ENCODE results near the gene MINDY4.
A peak's percentile ranks its signal among the peaks of the same experiment; 100 is the strongest.

The MINDY4 gene

DNA sequence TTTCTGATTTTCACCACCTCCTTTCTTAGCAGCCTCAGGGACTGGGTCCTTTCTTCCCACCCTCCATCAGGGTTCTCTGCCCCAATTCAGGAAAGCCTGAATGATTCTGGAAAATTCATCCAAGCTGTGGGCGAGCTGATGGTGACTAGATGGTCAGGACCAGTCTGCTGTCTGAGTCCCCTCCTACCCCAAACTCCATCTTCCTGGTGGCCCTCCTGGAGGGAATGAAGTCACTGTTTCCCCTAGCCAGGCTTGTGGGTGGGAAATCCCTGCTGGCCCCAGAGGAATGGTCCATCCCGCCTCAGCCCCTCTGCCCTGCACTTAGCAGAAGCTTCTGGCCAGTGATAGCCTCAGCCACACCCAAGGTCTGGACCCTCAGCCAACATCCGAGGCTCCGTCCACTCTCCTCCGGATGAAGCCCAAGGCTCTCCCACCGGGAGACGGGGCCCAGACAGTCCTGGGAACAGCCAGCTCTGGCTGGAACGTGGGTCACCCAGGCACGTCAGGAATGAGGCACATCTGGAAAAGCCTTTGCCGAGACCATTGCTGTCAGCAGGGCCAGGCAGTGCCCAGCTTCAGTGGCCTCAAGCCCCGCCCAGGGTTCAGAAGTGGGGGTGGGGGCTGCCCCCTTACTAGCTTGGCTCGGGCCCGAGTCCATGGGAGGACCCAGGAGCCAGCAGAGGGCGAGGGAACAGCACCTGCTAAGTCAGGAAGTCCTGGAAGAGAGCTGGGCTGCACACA lies 136.5 kb downstream of the MINDY4 start:
- H3K27me3 ChIP-seq (ENCODE audit: control insufficient read depth, low read length): no peaks in the 10 kb centered on the region
- no peak overlapping the region for H3K4me2 ChIP-seq (ENCODE audit: low read length)
- no peak overlapping the region for H3K27ac ChIP-seq (ENCODE audit: low read depth, low read length)
- no peaks in the 10 kb centered on the region for H3F3A ChIP-seq (ENCODE audit: control insufficient read depth, insufficient read depth)
- no peaks in the 10 kb centered on the region for H3K9me3 ChIP-seq (ENCODE audit: control insufficient read depth, insufficient read depth, low read length)
- TF ChIP-seq, protein P1, sequence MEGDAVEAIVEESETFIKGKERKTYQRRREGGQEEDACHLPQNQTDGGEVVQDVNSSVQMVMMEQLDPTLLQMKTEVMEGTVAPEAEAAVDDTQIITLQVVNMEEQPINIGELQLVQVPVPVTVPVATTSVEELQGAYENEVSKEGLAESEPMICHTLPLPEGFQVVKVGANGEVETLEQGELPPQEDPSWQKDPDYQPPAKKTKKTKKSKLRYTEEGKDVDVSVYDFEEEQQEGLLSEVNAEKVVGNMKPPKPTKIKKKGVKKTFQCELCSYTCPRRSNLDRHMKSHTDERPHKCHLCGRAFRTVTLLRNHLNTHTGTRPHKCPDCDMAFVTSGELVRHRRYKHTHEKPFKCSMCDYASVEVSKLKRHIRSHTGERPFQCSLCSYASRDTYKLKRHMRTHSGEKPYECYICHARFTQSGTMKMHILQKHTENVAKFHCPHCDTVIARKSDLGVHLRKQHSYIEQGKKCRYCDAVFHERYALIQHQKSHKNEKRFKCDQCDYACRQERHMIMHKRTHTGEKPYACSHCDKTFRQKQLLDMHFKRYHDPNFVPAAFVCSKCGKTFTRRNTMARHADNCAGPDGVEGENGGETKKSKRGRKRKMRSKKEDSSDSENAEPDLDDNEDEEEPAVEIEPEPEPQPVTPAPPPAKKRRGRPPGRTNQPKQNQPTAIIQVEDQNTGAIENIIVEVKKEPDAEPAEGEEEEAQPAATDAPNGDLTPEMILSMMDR (IDR thresholded peaks at IDR 0.05; ENCODE audit: low read depth, low read length, poor library complexity, severe bottlenecking): no peak
- H3K4me3 ChIP-seq (ENCODE audit: low read length): no peak overlapping the region
- H3K79me2 ChIP-seq (ENCODE audit: control insufficient read depth, low read length): no peaks in the 10 kb centered on the region
- H3K4me1 ChIP-seq (ENCODE audit: control insufficient read depth, low read length): peaks cover 3% of the 10 kb centered on the region; the same call in 1 of the 2 replicates
- no peaks in the 10 kb centered on the region for H3K36me3 ChIP-seq (ENCODE audit: control insufficient read depth, low read length)
- no peaks in the 10 kb centered on the region for H4K20me1 ChIP-seq (ENCODE audit: control insufficient read depth, insufficient read depth, low read depth, low read length)
- no peaks in the 10 kb centered on the region for H3K9me2 ChIP-seq (replicated peaks; ENCODE audit: control insufficient read depth, low read length)

DNA sequence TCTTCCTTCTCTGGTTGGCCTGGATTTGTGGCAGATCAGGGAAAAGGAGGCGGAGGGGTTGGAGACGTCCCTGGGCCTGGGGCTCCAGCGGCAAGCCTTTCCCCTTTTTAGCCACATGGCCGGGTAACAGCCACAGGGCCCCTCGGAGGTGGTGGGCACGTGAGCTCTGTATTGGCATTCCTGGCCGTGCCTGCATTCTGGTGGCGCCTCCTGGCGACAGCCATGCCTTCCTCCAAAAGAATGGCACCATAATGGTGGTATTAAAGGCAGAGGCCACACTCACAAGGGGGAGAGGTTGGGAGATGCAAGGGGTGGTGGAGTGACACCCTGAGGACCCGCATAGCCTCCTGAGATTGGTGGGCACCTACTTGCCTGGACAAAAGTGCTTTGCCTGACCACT lies 137.5 kb downstream of the MINDY4 start:
- no peaks in the 10 kb centered on the region for H3K79me2 ChIP-seq (ENCODE audit: control insufficient read depth, low read length)
- no peak overlapping the region for H3K4me3 ChIP-seq (ENCODE audit: low read length)
- no peaks in the 10 kb centered on the region for H3K27me3 ChIP-seq (ENCODE audit: control insufficient read depth, low read length)
- no peaks in the 10 kb centered on the region for H4K20me1 ChIP-seq (ENCODE audit: control insufficient read depth, insufficient read depth, low read depth, low read length)
- peaks cover 3% of the 10 kb centered on the region; the same call in 1 of the 2 replicates for H3K4me1 ChIP-seq (ENCODE audit: control insufficient read depth, low read length)
- TF ChIP-seq, protein P1 (IDR thresholded peaks at IDR 0.05; ENCODE audit: low read depth, low read length, poor library complexity, severe bottlenecking): peak; percentile 18
- TF ChIP-seq EZH2phosphoT487 (IDR thresholded peaks at IDR 0.05; ENCODE audit: borderline replicate concordance, low read length): no peak
- no peaks in the 10 kb centered on the region for H3F3A ChIP-seq (ENCODE audit: control insufficient read depth, insufficient read depth)
- no peaks in the 10 kb centered on the region for H3K36me3 ChIP-seq (ENCODE audit: control insufficient read depth, low read length)
- no peaks in the 10 kb centered on the region for H3K9me3 ChIP-seq (ENCODE audit: control insufficient read depth, insufficient read depth, low read length)
- no peaks in the 10 kb centered on the region for H3K9me2 ChIP-seq (replicated peaks; ENCODE audit: control insufficient read depth, low read length)
- no peak overlapping the region for H3K27ac ChIP-seq (ENCODE audit: low read depth, low read length)
- H3K4me2 ChIP-seq (ENCODE audit: low read length): no peak overlapping the region

DNA sequence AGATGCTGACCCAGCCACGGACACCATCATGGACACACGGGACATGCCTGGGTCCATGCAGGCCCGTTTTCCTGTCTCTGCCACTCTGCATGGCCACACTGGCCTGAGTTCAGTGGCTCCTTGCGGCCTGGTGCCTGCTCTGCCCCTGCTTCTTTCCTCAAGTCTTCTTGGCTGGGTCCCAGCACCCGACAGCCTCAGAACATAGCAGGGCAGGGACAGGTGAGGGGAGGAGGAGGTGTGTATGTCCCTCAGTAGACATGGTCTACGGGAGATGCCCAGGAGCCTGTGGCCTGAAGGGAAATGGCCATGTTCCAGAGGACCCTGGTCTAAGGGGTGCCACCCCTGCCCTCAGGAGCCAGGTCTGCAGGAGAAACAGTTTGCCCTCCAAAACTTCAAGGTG lies 138.2 kb downstream of the MINDY4 start:
- no peak for TF ChIP-seq EZH2phosphoT487 (IDR thresholded peaks at IDR 0.05; ENCODE audit: borderline replicate concordance, low read length)
- Histone ChIP-seq H3K4me3 (ENCODE audit: low read length) (no peak overlapping the region), H3K9me3 (ENCODE audit: control insufficient read depth, insufficient read depth, low read length) (no peaks in the 10 kb centered on the region), H3F3A (ENCODE audit: control insufficient read depth, insufficient read depth) (no peaks in the 10 kb centered on the region), H3K79me2 (ENCODE audit: control insufficient read depth, low read length) (no peaks in the 10 kb centered on the region), H3K9me2 (replicated peaks; ENCODE audit: control insufficient read depth, low read length) (no peaks in the 10 kb centered on the region), H3K27me3 (ENCODE audit: control insufficient read depth, low read length) (no peaks in the 10 kb centered on the region), H4K20me1 (ENCODE audit: control insufficient read depth, insufficient read depth, low read depth, low read length) (no peaks in the 10 kb centered on the region), H3K4me1 (ENCODE audit: control insufficient read depth, low read length) (peaks cover 3% of the 10 kb centered on the region; the same call in 1 of the 2 replicates), H3K4me2 (ENCODE audit: low read length) (no peak overlapping the region), H3K36me3 (ENCODE audit: control insufficient read depth, low read length) (no peaks in the 10 kb centered on the region), H3K27ac (ENCODE audit: low read depth, low read length) (no peak overlapping the region)

DNA sequence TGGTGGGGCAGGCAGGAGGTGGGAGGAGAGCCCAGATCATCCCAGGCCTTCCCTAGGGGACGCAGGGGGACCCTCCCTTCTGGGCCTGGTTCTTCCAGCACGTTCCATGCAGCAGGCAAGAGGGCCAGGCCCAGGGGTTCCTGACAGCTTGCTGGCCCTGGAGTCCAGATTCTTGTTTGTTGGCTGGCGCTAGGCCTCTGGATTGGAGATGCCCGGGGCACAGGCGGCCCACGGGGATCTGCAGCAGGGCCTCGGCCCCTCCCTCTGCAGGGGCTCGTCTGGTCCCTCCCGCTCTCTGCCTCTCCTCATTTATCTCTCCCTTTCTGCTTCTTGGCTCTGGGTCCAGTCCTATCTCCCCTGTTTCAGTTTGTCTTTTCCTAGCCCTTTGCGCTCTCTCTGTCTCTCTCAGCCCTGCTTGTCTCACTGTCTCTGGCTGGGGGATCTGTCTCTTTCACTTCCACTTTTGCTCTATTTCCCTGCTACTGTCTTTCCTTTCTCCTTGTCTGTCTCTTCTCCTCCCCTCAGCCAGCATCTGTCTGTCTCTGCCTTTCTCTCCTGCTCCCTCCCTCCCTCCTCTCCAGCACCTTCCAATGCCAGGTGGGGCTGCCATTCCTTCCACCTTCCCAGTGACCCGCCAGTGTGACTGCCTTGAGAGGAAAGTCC lies 139.3 kb downstream of the MINDY4 start:
- H3F3A ChIP-seq (ENCODE audit: control insufficient read depth, insufficient read depth): no peaks in the 10 kb centered on the region
- H4K20me1 ChIP-seq (ENCODE audit: control insufficient read depth, insufficient read depth, low read depth, low read length): no peaks in the 10 kb centered on the region
- no peak overlapping the region for H3K4me3 ChIP-seq (ENCODE audit: low read length)
- no peaks in the 10 kb centered on the region for H3K36me3 ChIP-seq (ENCODE audit: control insufficient read depth, low read length)
- no peaks in the 10 kb centered on the region for H3K9me3 ChIP-seq (ENCODE audit: control insufficient read depth, insufficient read depth, low read length)
- H3K79me2 ChIP-seq (ENCODE audit: control insufficient read depth, low read length): no peaks in the 10 kb centered on the region
- H3K27ac ChIP-seq (ENCODE audit: low read depth, low read length): no peak overlapping the region
- peaks cover 3% of the 10 kb centered on the region; the same call in 1 of the 2 replicates for H3K4me1 ChIP-seq (ENCODE audit: control insufficient read depth, low read length)
- no peaks in the 10 kb centered on the region for H3K27me3 ChIP-seq (ENCODE audit: control insufficient read depth, low read length)
- H3K4me2 ChIP-seq (ENCODE audit: low read length): no peak overlapping the region
- TF ChIP-seq, protein P1 (IDR thresholded peaks at IDR 0.05; ENCODE audit: low read depth, low read length, poor library complexity, severe bottlenecking): no peak
- no peak for TF ChIP-seq EZH2phosphoT487 (IDR thresholded peaks at IDR 0.05; ENCODE audit: borderline replicate concordance, low read length)
- H3K9me2 ChIP-seq (replicated peaks; ENCODE audit: control insufficient read depth, low read length): no peaks in the 10 kb centered on the region
